GM12878 (cell line): ENCODE measurements around the gene SPRN. TPM values are rescaled to one million over a fixed set of nuclear protein-coding genes. Genes with fewer than 3 reads are reported as not detected.
A peak's percentile ranks its signal among the peaks of the same experiment; 100 is the strongest.

Source experiments
- ASH2L ChIP-seq: fragments of 300-600, 200-600 bp; sonication (generic); IDR thresholded peaks from 2 replicates; pipeline ENCODE4 v1.6.1; 2017; ENCODE audit warnings: low read depth, mild to moderate bottlenecking, borderline replicate concordance
- KDM1A ChIP-seq: fragments of 200-600 bp; sonication (generic); IDR thresholded peaks from 2 replicates; pipeline ENCODE4 v1.6.1; 2016; ENCODE audit warnings: borderline replicate concordance
- MTA3 ChIP-seq: IDR thresholded peaks from 2 replicates; pipeline ENCODE4 v1.6.1; 2012; ENCODE audit warnings: low read length, inconsistent platforms, borderline replicate concordance
- SMC3 ChIP-seq: IDR thresholded peaks from 2 replicates; pipeline ENCODE4 v1.6.1; 2011; ENCODE audit warnings: low read length, improper control_type of control experiment, borderline replicate concordance
- STAT1 ChIP-seq: fragments of 450-650 bp; conservative IDR thresholded peaks from 2 replicates; pipeline ENCODE4 v1.6.1; 2014; ENCODE audit warnings: antibody characterized with exemption, mild to moderate bottlenecking
- STAT3 ChIP-seq: IDR thresholded peaks from 2 replicates; pipeline ENCODE4 v1.6.1; 2011; ENCODE audit warnings: low read depth, low read length, improper control_type of control experiment
- TARDBP ChIP-seq: IDR thresholded peaks from 2 replicates; pipeline ENCODE4 v1.6.1; 2016; ENCODE audit warnings: borderline replicate concordance
- ZNF217 ChIP-seq: fragments of 450-650 bp; IDR thresholded peaks from 2 replicates; pipeline ENCODE4 v1.6.1; 2017; ENCODE audit warnings: antibody characterized with exemption, mild to moderate bottlenecking
- ZZZ3 ChIP-seq: IDR thresholded peaks from 2 replicates; pipeline ENCODE4 v1.6.1; 2011; ENCODE audit warnings: low read depth; ENCODE audit not compliant: control insufficient read depth, insufficient read length
- polyA plus RNA-seq, 11 experiments: library from polyadenylated mRNA; depleted of rRNA in 4 of 11; unstranded in 6 of 11; stranded (reverse) in 5 of 11; fragments of >200 nt; fragmentation: Nextera tagmentation in 4 of 11; fragmentation: Illumina TruSeq in 1 of 11; extraction: Ambion mirVana in 4 of 11; extraction: Trizol in 1 of 11; gene quantifications; 1 replicate in 1 of 11; 2 replicates in 10 of 11; pipeline versions ENCODE4 v1.2.1 to v1.2.3, GENCODE V29; 2011 to 2016; ENCODE audit warnings: inconsistent platforms in 2 of 11, missing spikeins in 2 of 11, low read depth in 1 of 11
- total RNA-seq, 4 experiments: library from RNA; depleted of rRNA in 3 of 4; stranded (reverse); fragments of >200 nt in 3 of 4; fragmentation: Illumina TruSeq in 1 of 4; extraction: Trizol in 1 of 4; gene quantifications; 2 replicates each; pipeline versions ENCODE4 v1.2.1 to v1.2.3, GENCODE V29; 2013 to 2021
- TF ChIP-seq, protein P1 (sequence below): IDR thresholded peaks from 2 replicates; pipeline ENCODE4 v1.6.1; 2011; ENCODE audit warnings: low read depth, low read length, improper control_type of control experiment, borderline replicate concordance
- TF ChIP-seq, protein P2 (sequence below): IDR thresholded peaks from 2 replicates; pipeline ENCODE4 v1.6.1; 2012; ENCODE audit warnings: low read depth, low read length, improper control_type of control experiment
- TF ChIP-seq, protein P3 (sequence below): IDR thresholded peaks from 2 replicates; pipeline ENCODE4 v1.6.1; 2011; ENCODE audit warnings: low read depth, mild to moderate bottlenecking, low read length, moderate library complexity, borderline replicate concordance; ENCODE audit errors: extremely low read depth
- TF ChIP-seq, protein P4 (sequence below): fragments of 450-650 bp; IDR thresholded peaks from 2 replicates; pipeline ENCODE4 v1.6.1; 2017; ENCODE audit warnings: mild to moderate bottlenecking, moderate library complexity
- TF ChIP-seq, protein P5 (sequence below), 3 experiments: IDR thresholded peaks in 2 of 3; conservative IDR thresholded peaks in 1 of 3; 2 replicates each; pipeline ENCODE4 v1.5.1; 2011; ENCODE audit warnings: low read depth in 3 of 3, low read length in 3 of 3, mild to moderate bottlenecking in 3 of 3, control low read depth in 2 of 3, moderate library complexity in 2 of 3, inconsistent platforms in 1 of 3, mixed read lengths in 1 of 3; ENCODE audit not compliant: control insufficient read depth in 2 of 3, insufficient read depth in 1 of 3; ENCODE audit errors: extremely low read depth in 1 of 3
- TF ChIP-seq, protein P6 (sequence below): IDR thresholded peaks from 2 replicates; pipeline ENCODE4 v1.6.1; 2011; ENCODE audit warnings: borderline replicate concordance, low read depth, mild to moderate bottlenecking, moderate library complexity, low read length; ENCODE audit not compliant: insufficient read depth, poor library complexity, severe bottlenecking
- TF ChIP-seq, protein P7 (sequence below): fragments of 450-650 bp; IDR thresholded peaks from 2 replicates; pipeline ENCODE4 v1.6.1; 2017; ENCODE audit warnings: antibody characterized with exemption, mild to moderate bottlenecking, moderate library complexity

SPRN gene
- total and polyA plus RNA-seq, 10 of the 15 experiments (the other 5 are each of a cell fraction or from before 2014, with no cell fraction given), result 0.03 to 0.96 (median 0.46) TPM; not detected in 6

DNA sequence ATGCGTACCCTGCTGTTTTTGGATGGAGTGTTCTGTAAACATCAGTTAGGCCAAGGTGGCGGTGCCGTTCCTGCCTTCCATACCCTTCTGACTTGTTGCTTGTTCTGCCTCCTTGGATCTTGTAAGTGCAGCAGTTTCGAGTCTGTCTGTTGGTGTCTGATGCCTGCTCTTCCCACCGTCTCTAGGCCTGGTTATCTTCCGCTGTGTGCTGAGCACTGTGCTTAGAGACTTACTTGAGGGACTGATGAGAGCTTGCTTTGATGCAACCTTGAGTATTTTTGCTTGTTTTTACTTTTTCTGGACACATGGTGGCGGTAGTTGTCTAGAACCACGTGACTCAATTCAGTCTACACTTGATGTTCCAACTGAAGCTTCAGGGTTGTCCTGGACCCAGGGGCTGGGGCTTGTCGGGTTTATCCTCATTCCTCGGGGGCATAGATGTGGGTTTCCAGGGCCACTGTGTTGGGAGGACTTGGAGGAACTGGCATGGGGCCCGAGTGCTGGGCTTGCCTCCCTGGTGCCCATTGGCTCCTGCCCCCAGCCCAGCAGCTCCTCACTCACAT lies 14.4 kb upstream of the SPRN start (continued):
- no peak for TF ChIP-seq ZZZ3
- TF ChIP-seq STAT3, result no peak
- TF ChIP-seq, protein P1, sequence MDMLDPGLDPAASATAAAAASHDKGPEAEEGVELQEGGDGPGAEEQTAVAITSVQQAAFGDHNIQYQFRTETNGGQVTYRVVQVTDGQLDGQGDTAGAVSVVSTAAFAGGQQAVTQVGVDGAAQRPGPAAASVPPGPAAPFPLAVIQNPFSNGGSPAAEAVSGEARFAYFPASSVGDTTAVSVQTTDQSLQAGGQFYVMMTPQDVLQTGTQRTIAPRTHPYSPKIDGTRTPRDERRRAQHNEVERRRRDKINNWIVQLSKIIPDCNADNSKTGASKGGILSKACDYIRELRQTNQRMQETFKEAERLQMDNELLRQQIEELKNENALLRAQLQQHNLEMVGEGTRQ, result peak; percentile 63
- TF ChIP-seq ZNF217, result no peak
- TF ChIP-seq, protein P2, sequence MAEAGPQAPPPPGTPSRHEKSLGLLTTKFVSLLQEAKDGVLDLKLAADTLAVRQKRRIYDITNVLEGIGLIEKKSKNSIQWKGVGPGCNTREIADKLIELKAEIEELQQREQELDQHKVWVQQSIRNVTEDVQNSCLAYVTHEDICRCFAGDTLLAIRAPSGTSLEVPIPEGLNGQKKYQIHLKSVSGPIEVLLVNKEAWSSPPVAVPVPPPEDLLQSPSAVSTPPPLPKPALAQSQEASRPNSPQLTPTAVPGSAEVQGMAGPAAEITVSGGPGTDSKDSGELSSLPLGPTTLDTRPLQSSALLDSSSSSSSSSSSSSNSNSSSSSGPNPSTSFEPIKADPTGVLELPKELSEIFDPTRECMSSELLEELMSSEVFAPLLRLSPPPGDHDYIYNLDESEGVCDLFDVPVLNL, result no peak
- no peak for TF ChIP-seq STAT1
- TF ChIP-seq, protein P3, sequence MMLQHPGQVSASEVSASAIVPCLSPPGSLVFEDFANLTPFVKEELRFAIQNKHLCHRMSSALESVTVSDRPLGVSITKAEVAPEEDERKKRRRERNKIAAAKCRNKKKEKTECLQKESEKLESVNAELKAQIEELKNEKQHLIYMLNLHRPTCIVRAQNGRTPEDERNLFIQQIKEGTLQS, result peak; percentile 77; the same call in 1 of the 2 replicates
- TF ChIP-seq, protein P4, sequence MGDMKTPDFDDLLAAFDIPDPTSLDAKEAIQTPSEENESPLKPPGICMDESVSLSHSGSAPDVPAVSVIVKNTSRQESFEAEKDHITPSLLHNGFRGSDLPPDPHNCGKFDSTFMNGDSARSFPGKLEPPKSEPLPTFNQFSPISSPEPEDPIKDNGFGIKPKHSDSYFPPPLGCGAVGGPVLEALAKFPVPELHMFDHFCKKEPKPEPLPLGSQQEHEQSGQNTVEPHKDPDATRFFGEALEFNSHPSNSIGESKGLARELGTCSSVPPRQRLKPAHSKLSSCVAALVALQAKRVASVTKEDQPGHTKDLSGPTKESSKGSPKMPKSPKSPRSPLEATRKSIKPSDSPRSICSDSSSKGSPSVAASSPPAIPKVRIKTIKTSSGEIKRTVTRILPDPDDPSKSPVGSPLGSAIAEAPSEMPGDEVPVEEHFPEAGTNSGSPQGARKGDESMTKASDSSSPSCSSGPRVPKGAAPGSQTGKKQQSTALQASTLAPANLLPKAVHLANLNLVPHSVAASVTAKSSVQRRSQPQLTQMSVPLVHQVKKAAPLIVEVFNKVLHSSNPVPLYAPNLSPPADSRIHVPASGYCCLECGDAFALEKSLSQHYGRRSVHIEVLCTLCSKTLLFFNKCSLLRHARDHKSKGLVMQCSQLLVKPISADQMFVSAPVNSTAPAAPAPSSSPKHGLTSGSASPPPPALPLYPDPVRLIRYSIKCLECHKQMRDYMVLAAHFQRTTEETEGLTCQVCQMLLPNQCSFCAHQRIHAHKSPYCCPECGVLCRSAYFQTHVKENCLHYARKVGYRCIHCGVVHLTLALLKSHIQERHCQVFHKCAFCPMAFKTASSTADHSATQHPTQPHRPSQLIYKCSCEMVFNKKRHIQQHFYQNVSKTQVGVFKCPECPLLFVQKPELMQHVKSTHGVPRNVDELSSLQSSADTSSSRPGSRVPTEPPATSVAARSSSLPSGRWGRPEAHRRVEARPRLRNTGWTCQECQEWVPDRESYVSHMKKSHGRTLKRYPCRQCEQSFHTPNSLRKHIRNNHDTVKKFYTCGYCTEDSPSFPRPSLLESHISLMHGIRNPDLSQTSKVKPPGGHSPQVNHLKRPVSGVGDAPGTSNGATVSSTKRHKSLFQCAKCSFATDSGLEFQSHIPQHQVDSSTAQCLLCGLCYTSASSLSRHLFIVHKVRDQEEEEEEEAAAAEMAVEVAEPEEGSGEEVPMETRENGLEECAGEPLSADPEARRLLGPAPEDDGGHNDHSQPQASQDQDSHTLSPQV, result no peak
- TF ChIP-seq ASH2L, result no peak
- TF ChIP-seq, protein P5, sequence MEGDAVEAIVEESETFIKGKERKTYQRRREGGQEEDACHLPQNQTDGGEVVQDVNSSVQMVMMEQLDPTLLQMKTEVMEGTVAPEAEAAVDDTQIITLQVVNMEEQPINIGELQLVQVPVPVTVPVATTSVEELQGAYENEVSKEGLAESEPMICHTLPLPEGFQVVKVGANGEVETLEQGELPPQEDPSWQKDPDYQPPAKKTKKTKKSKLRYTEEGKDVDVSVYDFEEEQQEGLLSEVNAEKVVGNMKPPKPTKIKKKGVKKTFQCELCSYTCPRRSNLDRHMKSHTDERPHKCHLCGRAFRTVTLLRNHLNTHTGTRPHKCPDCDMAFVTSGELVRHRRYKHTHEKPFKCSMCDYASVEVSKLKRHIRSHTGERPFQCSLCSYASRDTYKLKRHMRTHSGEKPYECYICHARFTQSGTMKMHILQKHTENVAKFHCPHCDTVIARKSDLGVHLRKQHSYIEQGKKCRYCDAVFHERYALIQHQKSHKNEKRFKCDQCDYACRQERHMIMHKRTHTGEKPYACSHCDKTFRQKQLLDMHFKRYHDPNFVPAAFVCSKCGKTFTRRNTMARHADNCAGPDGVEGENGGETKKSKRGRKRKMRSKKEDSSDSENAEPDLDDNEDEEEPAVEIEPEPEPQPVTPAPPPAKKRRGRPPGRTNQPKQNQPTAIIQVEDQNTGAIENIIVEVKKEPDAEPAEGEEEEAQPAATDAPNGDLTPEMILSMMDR (IDR thresholded peaks at IDR 0.05 in 2 of 3, conservative IDR thresholded peaks at IDR 0.05 in 1 of 3; ENCODE audit: control insufficient read depth in 2 of 3, extremely low read depth in 1 of 3, insufficient read depth in 1 of 3, low read depth in 3 of 3, low read length in 3 of 3), result peak; percentile 40 to 58 (median 43); a peak in 5 of 6 replicates
- no peak for TF ChIP-seq TARDBP
- TF ChIP-seq, protein P6, sequence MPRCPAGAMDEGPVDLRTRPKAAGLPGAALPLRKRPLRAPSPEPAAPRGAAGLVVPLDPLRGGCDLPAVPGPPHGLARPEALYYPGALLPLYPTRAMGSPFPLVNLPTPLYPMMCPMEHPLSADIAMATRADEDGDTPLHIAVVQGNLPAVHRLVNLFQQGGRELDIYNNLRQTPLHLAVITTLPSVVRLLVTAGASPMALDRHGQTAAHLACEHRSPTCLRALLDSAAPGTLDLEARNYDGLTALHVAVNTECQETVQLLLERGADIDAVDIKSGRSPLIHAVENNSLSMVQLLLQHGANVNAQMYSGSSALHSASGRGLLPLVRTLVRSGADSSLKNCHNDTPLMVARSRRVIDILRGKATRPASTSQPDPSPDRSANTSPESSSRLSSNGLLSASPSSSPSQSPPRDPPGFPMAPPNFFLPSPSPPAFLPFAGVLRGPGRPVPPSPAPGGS, result no peak
- TF ChIP-seq, protein P7, sequence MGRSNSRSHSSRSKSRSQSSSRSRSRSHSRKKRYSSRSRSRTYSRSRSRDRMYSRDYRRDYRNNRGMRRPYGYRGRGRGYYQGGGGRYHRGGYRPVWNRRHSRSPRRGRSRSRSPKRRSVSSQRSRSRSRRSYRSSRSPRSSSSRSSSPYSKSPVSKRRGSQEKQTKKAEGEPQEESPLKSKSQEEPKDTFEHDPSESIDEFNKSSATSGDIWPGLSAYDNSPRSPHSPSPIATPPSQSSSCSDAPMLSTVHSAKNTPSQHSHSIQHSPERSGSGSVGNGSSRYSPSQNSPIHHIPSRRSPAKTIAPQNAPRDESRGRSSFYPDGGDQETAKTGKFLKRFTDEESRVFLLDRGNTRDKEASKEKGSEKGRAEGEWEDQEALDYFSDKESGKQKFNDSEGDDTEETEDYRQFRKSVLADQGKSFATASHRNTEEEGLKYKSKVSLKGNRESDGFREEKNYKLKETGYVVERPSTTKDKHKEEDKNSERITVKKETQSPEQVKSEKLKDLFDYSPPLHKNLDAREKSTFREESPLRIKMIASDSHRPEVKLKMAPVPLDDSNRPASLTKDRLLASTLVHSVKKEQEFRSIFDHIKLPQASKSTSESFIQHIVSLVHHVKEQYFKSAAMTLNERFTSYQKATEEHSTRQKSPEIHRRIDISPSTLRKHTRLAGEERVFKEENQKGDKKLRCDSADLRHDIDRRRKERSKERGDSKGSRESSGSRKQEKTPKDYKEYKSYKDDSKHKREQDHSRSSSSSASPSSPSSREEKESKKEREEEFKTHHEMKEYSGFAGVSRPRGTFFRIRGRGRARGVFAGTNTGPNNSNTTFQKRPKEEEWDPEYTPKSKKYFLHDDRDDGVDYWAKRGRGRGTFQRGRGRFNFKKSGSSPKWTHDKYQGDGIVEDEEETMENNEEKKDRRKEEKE, result no peak
- no peak for TF ChIP-seq MTA3
- TF ChIP-seq SMC3, result peak; percentile 23; the same call in 1 of the 2 replicates
- no peak for TF ChIP-seq KDM1A
